H9 (cell line): ENCODE data around the gene SRP19. TPM values are rescaled to one million over a fixed set of nuclear protein-coding genes. Genes with fewer than 3 reads are reported as not detected.

Experiments used
- DNase-seq: peaks from one replicate; pipeline ENCODE4 v3.0.0-alpha.2; 2017
- H2AFZ ChIP-seq: one replicate; pipeline ENCODE4 v1.6.1; 2013; ENCODE audit warnings: mild to moderate bottlenecking, low read length, control low read depth, moderate library complexity
- H2AK5ac ChIP-seq: 2 replicates; pipeline ENCODE4 v1.6.1; 2013; ENCODE audit warnings: low read length, control low read depth, mixed read lengths; ENCODE audit not compliant: insufficient read length
- H2BK120ac ChIP-seq: one replicate; pipeline ENCODE4 v1.6.1; 2013; ENCODE audit warnings: low read depth, mild to moderate bottlenecking, low read length, control low read depth, inconsistent platforms; ENCODE audit not compliant: poor library complexity, severe bottlenecking
- H2BK12ac ChIP-seq: 2 replicates; pipeline ENCODE4 v1.6.1; 2013; ENCODE audit warnings: low read length, control low read depth, mixed read lengths, low read depth; ENCODE audit not compliant: insufficient read length
- H2BK15ac ChIP-seq: 2 replicates; pipeline ENCODE4 v1.6.1; 2013; ENCODE audit warnings: low read depth, low read length, control low read depth
- H2BK20ac ChIP-seq: one replicate; pipeline ENCODE4 v1.6.1; 2013; ENCODE audit warnings: low read depth, mild to moderate bottlenecking, low read length, control low read depth, inconsistent platforms; ENCODE audit not compliant: poor library complexity, severe bottlenecking
- H2BK5ac ChIP-seq: 2 replicates; pipeline ENCODE4 v1.6.1; 2013; ENCODE audit warnings: low read length, control low read depth, mixed read lengths; ENCODE audit not compliant: insufficient read length
- H3K14ac ChIP-seq: 2 replicates; pipeline ENCODE4 v1.6.1; 2013; ENCODE audit warnings: low read length, control low read depth; ENCODE audit not compliant: insufficient read depth
- H3K18ac ChIP-seq: 2 replicates; pipeline ENCODE4 v1.6.1; 2013; ENCODE audit warnings: low read depth, mild to moderate bottlenecking, mixed read lengths, low read length, control low read depth; ENCODE audit not compliant: insufficient read length
- H3K23ac ChIP-seq: 2 replicates; pipeline ENCODE4 v1.6.1; 2013; ENCODE audit warnings: low read length, control low read depth, mixed read lengths, low read depth; ENCODE audit not compliant: insufficient read length
- H3K23me2 ChIP-seq: 2 replicates; pipeline ENCODE4 v1.6.1; 2013; ENCODE audit warnings: low read depth, mild to moderate bottlenecking, mixed read lengths, low read length, control low read depth; ENCODE audit not compliant: insufficient read length, poor library complexity, severe bottlenecking
- H3K27ac ChIP-seq: 2 replicates; pipeline ENCODE4 v1.5.1; 2013; ENCODE audit warnings: low read length, control low read depth, mixed read lengths, low read depth; ENCODE audit not compliant: insufficient read length
- H3K27me3 ChIP-seq: 2 replicates; pipeline ENCODE4 v1.6.1; 2013; ENCODE audit warnings: low read length, control low read depth, inconsistent platforms; ENCODE audit not compliant: insufficient read depth
- H3K4ac ChIP-seq: 2 replicates; pipeline ENCODE4 v1.6.1; 2013; ENCODE audit warnings: low read depth, mild to moderate bottlenecking, control low read depth, inconsistent platforms, low read length, moderate library complexity
- H3K4me1 ChIP-seq: 2 replicates; pipeline ENCODE4 v1.6.1; 2013; ENCODE audit warnings: low read length, control low read depth, inconsistent platforms; ENCODE audit not compliant: insufficient read depth
- H3K4me2 ChIP-seq: 2 replicates; pipeline ENCODE4 v1.6.1; 2013; ENCODE audit warnings: low read length, control low read depth, mixed read lengths; ENCODE audit not compliant: insufficient read length, insufficient read depth
- H3K56ac ChIP-seq: 2 replicates; pipeline ENCODE4 v1.6.1; 2013; ENCODE audit warnings: low read depth, mild to moderate bottlenecking, mixed read lengths, low read length, control low read depth; ENCODE audit not compliant: insufficient read length
- H3K79me1 ChIP-seq: 2 replicates; pipeline ENCODE4 v1.6.1; 2013; ENCODE audit warnings: low read depth, mild to moderate bottlenecking, moderate library complexity, low read length, control low read depth, inconsistent platforms; ENCODE audit not compliant: insufficient read depth, poor library complexity, severe bottlenecking
- H3K79me2 ChIP-seq: 2 replicates; pipeline ENCODE4 v1.6.1; 2013; ENCODE audit warnings: low read length, control low read depth, inconsistent platforms; ENCODE audit not compliant: insufficient read depth
- H3K9ac ChIP-seq: 2 replicates; pipeline ENCODE4 v1.6.1; 2013; ENCODE audit warnings: low read length, control low read depth, mixed read lengths; ENCODE audit not compliant: insufficient read length; ENCODE audit errors: extremely low read depth
- H3K9me3 ChIP-seq: one replicate; pipeline ENCODE4 v1.6.1; 2013; ENCODE audit warnings: low read depth, low read length, inconsistent platforms; ENCODE audit not compliant: control insufficient read depth
- H3T11ph ChIP-seq: one replicate; pipeline ENCODE4 v1.6.1; 2013; ENCODE audit warnings: mild to moderate bottlenecking, low read length, control low read depth, inconsistent platforms
- H4K20me1 ChIP-seq: one replicate; pipeline ENCODE4 v1.6.1; 2013; ENCODE audit not compliant: control insufficient read depth, insufficient read length, insufficient read depth
- H4K5ac ChIP-seq: 2 replicates; pipeline ENCODE4 v1.6.1; 2013; ENCODE audit warnings: low read depth, mild to moderate bottlenecking, mixed read lengths, low read length, control low read depth; ENCODE audit not compliant: insufficient read length
- H4K8ac ChIP-seq: replicated peaks from 2 replicates; pipeline ENCODE4 v1.6.1; 2013; ENCODE audit warnings: low read length, control low read depth, mixed read lengths, low read depth; ENCODE audit not compliant: insufficient read length
- H4K91ac ChIP-seq: 2 replicates; pipeline ENCODE4 v1.6.1; 2013; ENCODE audit warnings: low read depth, mild to moderate bottlenecking, moderate library complexity, mixed read lengths, low read length, control low read depth; ENCODE audit not compliant: insufficient read length
- H3K27ac Mint-ChIP-seq, 3 experiments: 2 replicates in 2 of 3; 3 replicates in 1 of 3; pipeline ENCODE4 v1.8.0; 2020 to 2021; ENCODE audit warnings: mixed read lengths in 3 of 3, mild to moderate bottlenecking in 1 of 3, moderate library complexity in 1 of 3
- H3K27me3 Mint-ChIP-seq: 2 replicates; pipeline ENCODE4 v1.8.0; 2021; ENCODE audit warnings: low read depth, mild to moderate bottlenecking, moderate library complexity, mixed read lengths
- H3K36me3 Mint-ChIP-seq, 3 experiments: 2 replicates in 2 of 3; 3 replicates in 1 of 3; pipeline ENCODE4 v1.8.0; 2020 to 2021; ENCODE audit warnings: low read depth in 3 of 3, mixed read lengths in 3 of 3; ENCODE audit not compliant: insufficient read depth in 1 of 3
- H3K4me1 Mint-ChIP-seq, 2 experiments: 2 replicates each; pipeline ENCODE4 v1.8.0; 2020; ENCODE audit warnings: mixed read lengths in 2 of 2
- H3K4me3 Mint-ChIP-seq, 2 experiments: 2 replicates in 1 of 2; 3 replicates in 1 of 2; pipeline ENCODE4 v1.8.0; 2020 to 2021; ENCODE audit warnings: mild to moderate bottlenecking in 2 of 2, mixed read lengths in 2 of 2, moderate library complexity in 1 of 2
- H3K9me3 Mint-ChIP-seq, 2 experiments: 2 replicates in 1 of 2; 3 replicates in 1 of 2; pipeline ENCODE4 v1.8.0; 2020; ENCODE audit warnings: mild to moderate bottlenecking in 2 of 2, mixed read lengths in 2 of 2, moderate library complexity in 1 of 2
- WGBS: extraction: QIAGEN DNeasy Blood & Tissue Kit; methylation state at CpG from one replicate; pipeline ENCODE4 v1.1.7; 2013; ENCODE audit warnings: missing lambda C conversion rate, low lambda C conversion rate, mixed read lengths; ENCODE audit not compliant: insufficient read length; ENCODE audit errors: extremely low coverage; 5-methylcytosine and 5-hydroxymethylcytosine counted together
- total RNA-seq: library from RNA; stranded (reverse); gene quantifications from 2 replicates; pipeline ENCODE4 v1.2.1, GENCODE V29; 2021
- TF ChIP-seq, protein P1 (sequence below): fragments of 200-600 bp; sonication (generic); conservative IDR thresholded peaks from 3 replicates; pipeline ENCODE4 v1.8.0; 2021; ENCODE audit warnings: antibody characterized with exemption, mild to moderate bottlenecking

Gene SRP19
- total RNA-seq, 1 experiment from 2014 or later = 78.9 TPM

DNA sequence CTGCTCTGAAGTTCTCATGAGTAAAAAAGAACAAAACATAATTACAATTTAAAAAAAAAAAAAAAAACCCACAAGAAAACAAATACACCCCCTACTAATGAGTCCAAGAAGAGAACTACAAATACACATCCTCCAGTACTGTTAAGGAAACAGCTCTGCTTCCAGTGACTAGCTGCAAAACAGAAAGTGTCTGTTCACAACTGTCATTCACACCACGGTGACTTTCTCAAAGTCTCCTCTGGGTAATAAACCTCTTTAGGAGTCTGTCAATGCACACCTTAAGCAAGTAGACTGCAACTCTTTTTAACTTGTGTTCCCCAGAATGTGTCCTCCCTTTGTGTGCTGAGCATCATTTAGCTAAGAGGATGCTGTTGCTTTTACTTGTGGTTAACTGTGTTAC is 54.7 kb downstream of the SRP19 start:
- Histone ChIP-seq H3K56ac (no peak overlapping the region), H4K5ac (no peak overlapping the region), H2BK5ac (no peak overlapping the region), H3K4me1 (no peaks in the 10 kb centered on the region), H3K79me2 (no peaks in the 10 kb centered on the region), H3K27me3 (no peaks in the 10 kb centered on the region), H2BK15ac (no peak overlapping the region), H2BK12ac (no peak overlapping the region), H3K27ac (no peak overlapping the region), H2BK120ac (no peak overlapping the region), H4K20me1 (no peaks in the 10 kb centered on the region), H4K8ac (no peak overlapping the region), H2BK20ac (no peak overlapping the region), H3K9ac (no peak overlapping the region), H3K23ac (no peak overlapping the region), H3K9me3 (no peaks in the 10 kb centered on the region), H3K14ac (no peak overlapping the region), H3K79me1 (peaks cover 4% of the 10 kb centered on the region), H2AK5ac (no peak overlapping the region), H3K4ac (no peak overlapping the region), H3K4me2 (no peak overlapping the region), H3T11ph (no peak overlapping the region), H3K23me2 (peaks cover 2% of the 10 kb centered on the region), H2AFZ (no peak overlapping the region), H4K91ac (no peak overlapping the region), H3K18ac (no peak overlapping the region)
- TF ChIP-seq, protein P1, sequence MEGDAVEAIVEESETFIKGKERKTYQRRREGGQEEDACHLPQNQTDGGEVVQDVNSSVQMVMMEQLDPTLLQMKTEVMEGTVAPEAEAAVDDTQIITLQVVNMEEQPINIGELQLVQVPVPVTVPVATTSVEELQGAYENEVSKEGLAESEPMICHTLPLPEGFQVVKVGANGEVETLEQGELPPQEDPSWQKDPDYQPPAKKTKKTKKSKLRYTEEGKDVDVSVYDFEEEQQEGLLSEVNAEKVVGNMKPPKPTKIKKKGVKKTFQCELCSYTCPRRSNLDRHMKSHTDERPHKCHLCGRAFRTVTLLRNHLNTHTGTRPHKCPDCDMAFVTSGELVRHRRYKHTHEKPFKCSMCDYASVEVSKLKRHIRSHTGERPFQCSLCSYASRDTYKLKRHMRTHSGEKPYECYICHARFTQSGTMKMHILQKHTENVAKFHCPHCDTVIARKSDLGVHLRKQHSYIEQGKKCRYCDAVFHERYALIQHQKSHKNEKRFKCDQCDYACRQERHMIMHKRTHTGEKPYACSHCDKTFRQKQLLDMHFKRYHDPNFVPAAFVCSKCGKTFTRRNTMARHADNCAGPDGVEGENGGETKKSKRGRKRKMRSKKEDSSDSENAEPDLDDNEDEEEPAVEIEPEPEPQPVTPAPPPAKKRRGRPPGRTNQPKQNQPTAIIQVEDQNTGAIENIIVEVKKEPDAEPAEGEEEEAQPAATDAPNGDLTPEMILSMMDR = no peak
- no peak overlapping the region for H3K4me3 Mint-ChIP-seq
- DNase-seq = no peak
- H3K36me3 Mint-ChIP-seq = peaks cover 14 to 51% (median 41%) of the 10 kb centered on the region in 3 experiments; a peak in 6 of 7 replicates
- H3K4me1 Mint-ChIP-seq = peaks cover 3 to 4% of the 10 kb centered on the region in 2 experiments
- no CpG with 5 or more reads among the region's 1 CpG for WGBS
- peak overlapping the region in 1 of 3 experiments; percentile 47; a peak in 2 of 7 replicates for H3K27ac Mint-ChIP-seq
- H3K27me3 Mint-ChIP-seq = no peaks in the 10 kb centered on the region
- H3K9me3 Mint-ChIP-seq = no peaks in the 10 kb centered on the region
